CD4-positive, alpha-beta T cell (primary cell): ENCODE data around the gene CFAP157. TPM values are rescaled to one million over a fixed set of nuclear protein-coding genes. Genes with fewer than 3 reads are reported as not detected.

ENCODE experiments used
- ATAC-seq: fragments of 200-7000 bp; cut with Tn5 transposase; one replicate; pipeline ENCODE4 v1.10.0; 2022; ENCODE audit warnings: mild to moderate bottlenecking; ENCODE audit not compliant: poor library complexity
- CTCF ChIA-PET: fragments of 350-600 bp; sonication (Branson Sonifier 250); formaldehyde crosslinking; loops from one replicate; lab custom pipeline; 2021; ENCODE audit warnings: antibody characterized with exemption, inconsistent platforms; lab: Charles Lee
- POLR2A ChIA-PET: fragments of 350-600 bp; sonication (Branson Sonifier 250); formaldehyde crosslinking; loops from one replicate; lab custom pipeline; 2021; ENCODE audit warnings: antibody characterized with exemption, inconsistent platforms; lab: Charles Lee
- DNase-seq, 14 experiments: peaks; one replicate each; pipeline ENCODE4 v3.0.0-alpha.2; 2013 to 2020; ENCODE audit warnings: mixed read lengths in 2 of 14
- H3K27ac ChIP-seq, 2 donors: one replicate each; pipeline versions ENCODE4 v1.5.1 to v1.7.0; 2013; ENCODE audit warnings: low read length in 2 of 2, low read depth in 1 of 2, mild to moderate bottlenecking in 1 of 2
- H3K27me3 ChIP-seq, 2 experiments: 1 replicate in 1 of 2; 2 replicates in 1 of 2; pipeline versions ENCODE4 v1.6.1 to v1.7.0; 2013; ENCODE audit warnings: low read length in 2 of 2, control low read depth in 1 of 2, mild to moderate bottlenecking in 1 of 2, moderate library complexity in 1 of 2; ENCODE audit not compliant: insufficient read depth in 2 of 2, control insufficient read depth in 1 of 2
- H3K36me3 ChIP-seq: one replicate; pipeline ENCODE4 v1.6.1; 2013; ENCODE audit warnings: low read length, control low read depth; ENCODE audit not compliant: insufficient read depth
- H3K4me1 ChIP-seq: one replicate; pipeline ENCODE4 v1.6.1; 2013; ENCODE audit warnings: low read length, control low read depth; ENCODE audit not compliant: insufficient read depth
- H3K4me3 ChIP-seq: one replicate; pipeline ENCODE4 v1.5.1; 2013; ENCODE audit warnings: mild to moderate bottlenecking, low read length, moderate library complexity
- H3K9me3 ChIP-seq, 2 experiments: 1 replicate in 1 of 2; 2 replicates in 1 of 2; pipeline versions ENCODE4 v1.6.1 to v1.7.0; 2013; ENCODE audit warnings: low read length in 2 of 2, mild to moderate bottlenecking in 2 of 2, control low read depth in 1 of 2, moderate library complexity in 1 of 2; ENCODE audit not compliant: control insufficient read depth in 1 of 2, insufficient read depth in 1 of 2
- H3K27ac Mint-ChIP-seq: one replicate; pipeline ENCODE4 v1.8.0; 2020; ENCODE audit warnings: mixed read lengths
- H3K27me3 Mint-ChIP-seq: one replicate; pipeline ENCODE4 v1.8.0; 2021; ENCODE audit warnings: mixed read lengths
- H3K36me3 Mint-ChIP-seq: one replicate; pipeline ENCODE4 v1.8.0; 2021; ENCODE audit warnings: low read depth, mixed read lengths
- H3K4me1 Mint-ChIP-seq: one replicate; pipeline ENCODE4 v1.8.0; 2021; ENCODE audit warnings: low read depth, mixed read lengths
- H3K4me3 Mint-ChIP-seq: one replicate; pipeline ENCODE4 v1.8.0; 2020; ENCODE audit warnings: mild to moderate bottlenecking, mixed read lengths
- H3K9me3 Mint-ChIP-seq: one replicate; pipeline ENCODE4 v1.8.0; 2020; ENCODE audit warnings: mixed read lengths
- intact Hi-C, 2 experiments: fragments of 100-400 bp; cut with DNase I in 1 of 2; cut with micrococcal nuclease in 1 of 2; formaldehyde crosslinking; loops; one replicate each; pipeline versions ENCODE4 v1.15.1 to v1.9.0; 2023 to 2025; cut with DNase I, micrococcal nuclease
- total RNA-seq, 174 experiments: library from RNA in 2 of 174; stranded (reverse) in 2 of 174; gene quantifications; one replicate each; pipeline ENCODE4 v1.2.3 and lab custom pipeline; 2021 to 2026
- TF ChIP-seq, protein P1 (sequence below): fragments of 200-600 bp; IDR thresholded peaks from one replicate; pipeline ENCODE4 v1.8.0; 2022; ENCODE audit warnings: antibody characterized with exemption, mild to moderate bottlenecking

CFAP157 gene
- total RNA-seq, 2 experiments from 2014 or later = 0.11 TPM; not detected in 1

DNA sequence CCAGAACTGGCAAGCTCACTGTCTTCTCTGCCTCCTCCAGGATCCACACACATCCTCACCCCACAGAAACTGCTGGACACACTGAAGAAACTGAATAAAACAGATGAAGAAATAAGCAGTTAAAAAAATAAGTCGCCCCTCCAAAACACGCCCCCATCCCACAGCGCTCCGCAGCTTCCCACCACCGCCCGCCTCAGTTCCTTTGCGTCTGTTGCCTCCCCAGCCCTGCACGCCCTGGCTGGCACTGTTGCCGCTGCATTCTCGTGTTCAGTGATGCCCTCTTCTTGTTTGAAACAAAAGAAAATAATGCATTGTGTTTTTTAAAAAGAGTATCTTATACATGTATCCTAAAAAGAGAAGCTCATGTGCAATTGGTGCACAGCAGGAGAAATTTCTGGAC lies 16.1 kb upstream of the CFAP157 start:
- Mint-ChIP-seq H3K4me1 (no peaks in the 10 kb centered on the region), H3K4me3 (no peak overlapping the region), H3K27ac (no peak overlapping the region), H3K36me3 (no peaks in the 10 kb centered on the region), H3K27me3 (no peaks in the 10 kb centered on the region), H3K9me3 (no peaks in the 10 kb centered on the region)
- Histone ChIP-seq H3K27me3 (no peaks in the 10 kb centered on the region), H3K36me3 (no peaks in the 10 kb centered on the region), H3K9me3 (no peaks in the 10 kb centered on the region), H3K4me3 (no peak overlapping the region), H3K27ac (no peak overlapping the region), H3K4me1 (no peaks in the 10 kb centered on the region)
- DNase-seq (no peak), ATAC-seq (no peak)
- ChIA-PET POLR2A (no interaction called here), CTCF (no interaction called here)
- intact Hi-C loops = no loop called here
- TF ChIP-seq, protein P1, sequence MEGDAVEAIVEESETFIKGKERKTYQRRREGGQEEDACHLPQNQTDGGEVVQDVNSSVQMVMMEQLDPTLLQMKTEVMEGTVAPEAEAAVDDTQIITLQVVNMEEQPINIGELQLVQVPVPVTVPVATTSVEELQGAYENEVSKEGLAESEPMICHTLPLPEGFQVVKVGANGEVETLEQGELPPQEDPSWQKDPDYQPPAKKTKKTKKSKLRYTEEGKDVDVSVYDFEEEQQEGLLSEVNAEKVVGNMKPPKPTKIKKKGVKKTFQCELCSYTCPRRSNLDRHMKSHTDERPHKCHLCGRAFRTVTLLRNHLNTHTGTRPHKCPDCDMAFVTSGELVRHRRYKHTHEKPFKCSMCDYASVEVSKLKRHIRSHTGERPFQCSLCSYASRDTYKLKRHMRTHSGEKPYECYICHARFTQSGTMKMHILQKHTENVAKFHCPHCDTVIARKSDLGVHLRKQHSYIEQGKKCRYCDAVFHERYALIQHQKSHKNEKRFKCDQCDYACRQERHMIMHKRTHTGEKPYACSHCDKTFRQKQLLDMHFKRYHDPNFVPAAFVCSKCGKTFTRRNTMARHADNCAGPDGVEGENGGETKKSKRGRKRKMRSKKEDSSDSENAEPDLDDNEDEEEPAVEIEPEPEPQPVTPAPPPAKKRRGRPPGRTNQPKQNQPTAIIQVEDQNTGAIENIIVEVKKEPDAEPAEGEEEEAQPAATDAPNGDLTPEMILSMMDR = no peak

DNA sequence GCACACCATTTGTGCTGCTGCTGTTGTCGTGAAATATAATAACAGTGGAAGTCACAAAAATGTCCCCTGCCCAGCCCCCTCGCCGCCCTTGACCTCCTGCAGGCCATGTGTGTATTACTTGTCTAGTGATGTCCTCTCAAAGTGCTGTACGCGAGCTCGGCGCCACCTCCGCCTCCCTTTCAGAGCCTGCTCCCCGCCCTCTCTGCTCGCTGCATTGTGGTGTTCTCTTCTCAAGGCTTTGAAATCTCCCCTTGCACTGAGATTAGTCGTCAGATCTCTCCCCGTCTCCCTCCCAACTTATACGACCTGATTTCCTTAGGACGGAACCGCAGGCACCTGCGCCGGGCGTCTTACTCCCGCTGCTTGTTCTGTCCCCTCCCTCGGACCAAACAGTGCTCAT lies 14.7 kb upstream of the CFAP157 start:
- intact Hi-C loops = no loop called here

DNA sequence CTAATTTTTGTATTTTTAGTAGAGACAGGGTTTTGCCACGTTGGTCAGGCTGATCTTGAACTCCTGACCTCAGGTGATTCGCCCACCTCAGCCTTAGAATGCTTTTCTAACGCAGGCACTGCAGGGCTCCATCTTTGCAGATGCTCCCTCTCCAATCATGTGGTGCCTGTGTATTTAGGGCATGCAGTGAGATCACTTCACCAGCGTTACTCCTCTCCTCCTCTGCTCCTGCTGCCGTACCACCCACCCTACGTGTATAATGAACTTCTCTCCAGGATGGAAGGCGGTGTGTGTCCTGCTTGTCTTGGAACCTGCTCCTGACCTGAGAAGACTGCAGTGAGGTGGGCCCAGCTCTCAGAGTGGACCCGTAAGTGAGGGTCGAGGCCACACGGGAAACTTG lies 13.6 kb upstream of the CFAP157 start:
- H3K4me1 Mint-ChIP-seq = peaks cover 2% of the 10 kb centered on the region
- no peaks in the 10 kb centered on the region for H3K27me3 Mint-ChIP-seq
- no peaks in the 10 kb centered on the region for H3K27me3 ChIP-seq
- no peak for ATAC-seq
- H3K36me3 Mint-ChIP-seq = no peaks in the 10 kb centered on the region
- CTCF ChIA-PET = no interaction called here
- H3K9me3 ChIP-seq = no peaks in the 10 kb centered on the region
- intact Hi-C loops = no loop called here
- no peak overlapping the region for H3K27ac Mint-ChIP-seq
- H3K4me3 Mint-ChIP-seq = no peak overlapping the region
- POLR2A ChIA-PET = no interaction called here
- TF ChIP-seq, protein P1 = no peak
- H3K4me3 ChIP-seq = no peak overlapping the region
- no peak for DNase-seq
- no peaks in the 10 kb centered on the region for H3K36me3 ChIP-seq
- H3K27ac ChIP-seq = no peak overlapping the region
- no peaks in the 10 kb centered on the region for H3K9me3 Mint-ChIP-seq
- H3K4me1 ChIP-seq = no peaks in the 10 kb centered on the region

More for the DNA sequence above, 14.7 kb upstream of the CFAP157 start:
- H3K4me3 ChIP-seq = no peak overlapping the region
- CTCF ChIA-PET = interaction anchor here (1.5 kb wide), 1 partner anchor 43 kb away, joined by 4 read pairs; the partner anchor contains the start of gene TOR2A
- Mint-ChIP-seq H3K27ac (no peak overlapping the region), H3K4me1 (no peaks in the 10 kb centered on the region), H3K4me3 (no peak overlapping the region), H3K36me3 (no peaks in the 10 kb centered on the region), H3K9me3 (no peaks in the 10 kb centered on the region), H3K27me3 (no peaks in the 10 kb centered on the region)
- H3K27me3 ChIP-seq = no peaks in the 10 kb centered on the region
- DNase-seq (no peak), ATAC-seq (no peak)
- H3K36me3 ChIP-seq = no peaks in the 10 kb centered on the region
- no peaks in the 10 kb centered on the region for H3K9me3 ChIP-seq
- POLR2A ChIA-PET = no interaction called here
- no peaks in the 10 kb centered on the region for H3K4me1 ChIP-seq
- H3K27ac ChIP-seq = no peak overlapping the region
- TF ChIP-seq, protein P1 = no peak
